Suppressor macrophage treated with lipopolysaccharide for 1 hour (primary cell): ENCODE data around the gene ZMYM4.

Experiments used
- DNase-seq, 3 donors: peaks; one replicate each; pipeline ENCODE4 v3.0.0-alpha.2; 2020 to 2022

ZMYM4 gene

GRCh38 chr1:35408925-35409324 is 140.4 kb downstream of the ZMYM4 start:
- DNase-seq: no peak

GRCh38 chr1:35426097-35426586 is 157.6 kb downstream of the ZMYM4 start:
- peak; percentile 27 to 28 (median 28) for DNase-seq

DNA sequence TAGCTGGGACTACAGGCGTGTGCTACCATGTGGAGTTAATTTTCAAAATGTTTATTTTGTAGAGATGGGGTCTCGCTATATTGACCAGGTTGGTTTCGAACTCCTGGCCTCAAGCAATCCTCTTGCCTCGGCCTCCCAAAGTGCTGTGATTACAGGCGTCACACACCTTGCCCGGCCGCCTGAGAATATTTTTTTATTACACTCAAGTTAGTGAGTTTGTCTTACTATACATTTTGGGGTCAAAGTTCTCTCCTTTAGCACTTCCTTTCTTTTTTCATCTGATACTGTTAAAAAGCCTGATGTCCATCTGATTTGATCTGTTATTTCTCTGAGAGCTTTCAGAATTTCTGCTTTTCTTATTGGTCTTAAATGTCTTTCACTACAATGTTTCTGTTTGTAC is 159.9 kb downstream of the ZMYM4 start:
- DNase-seq: no peak

DNA sequence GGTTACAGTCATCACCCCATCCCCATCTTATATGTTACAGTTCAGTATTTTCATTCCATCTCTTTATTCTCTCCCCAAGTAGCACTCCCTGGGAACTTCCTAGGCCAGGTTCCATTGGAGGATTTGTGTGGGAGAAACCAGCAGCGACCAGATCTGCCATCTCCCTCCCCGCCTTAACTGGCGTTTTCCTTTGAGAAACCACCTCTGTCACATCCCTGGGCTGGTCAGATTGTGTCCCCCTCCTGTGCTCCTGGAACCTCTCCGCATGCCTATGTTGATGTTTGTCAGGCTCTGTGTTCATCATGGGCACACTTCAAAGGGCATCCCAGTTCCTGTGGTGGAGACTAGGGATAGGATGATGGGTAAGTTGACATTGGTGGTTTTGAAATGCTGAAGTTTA is 162.3 kb downstream of the ZMYM4 start:
- DNase-seq: no peak

- no peak for DNase-seq
Measured at GRCh38 chr1:35431173-35431599, 162.7 kb downstream of the ZMYM4 start.

GRCh38 chr1:35432231-35432630 is 163.7 kb downstream of the ZMYM4 start:
- DNase-seq: no peak

GRCh38 chr1:35433714-35434113 is 165.2 kb downstream of the ZMYM4 start:
- DNase-seq: no peak

DNA sequence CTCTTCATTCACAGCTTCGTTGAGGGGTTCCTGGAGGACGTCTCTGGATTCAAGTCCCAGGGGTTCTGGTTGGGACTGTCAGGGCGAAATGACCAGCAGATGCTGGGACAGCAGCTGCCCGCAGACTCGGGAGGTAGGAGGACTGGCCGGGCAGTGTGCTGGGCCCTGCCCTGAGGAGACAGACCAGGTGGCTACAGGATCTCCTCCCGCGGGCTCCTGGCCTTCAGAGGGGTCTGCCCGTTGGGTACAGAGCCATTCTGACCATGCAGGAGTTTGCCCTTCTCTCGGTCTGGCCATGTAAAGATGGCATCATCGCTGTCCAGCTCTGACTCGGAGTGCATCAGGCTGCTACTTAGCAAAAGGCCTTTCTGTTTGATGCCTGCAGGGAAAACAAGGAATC is 166.2 kb downstream of the ZMYM4 start:
- no peak for DNase-seq

DNA sequence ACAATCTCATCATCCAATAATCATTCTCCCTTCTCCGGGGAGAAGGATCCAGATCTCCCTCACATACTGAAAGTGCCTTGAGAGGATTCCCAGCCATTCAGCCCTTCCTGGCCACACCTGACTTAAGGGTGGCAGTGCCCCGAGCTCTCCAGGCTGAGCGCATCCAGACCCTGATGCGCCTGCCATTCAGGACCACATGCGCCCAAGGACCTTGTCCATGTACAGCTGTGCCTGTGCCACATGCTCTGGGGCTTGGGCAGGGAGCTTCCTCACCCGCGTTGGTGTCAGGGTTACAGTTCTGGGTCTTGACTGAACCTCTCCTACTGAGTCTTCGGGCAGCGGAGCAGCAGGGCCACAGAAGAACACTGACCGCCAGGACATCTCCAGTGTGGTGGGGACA is 167.6 kb downstream of the ZMYM4 start:
- no peak for DNase-seq

GRCh38 chr1:35437200-35437599 is 168.7 kb downstream of the ZMYM4 start:
- no peak for DNase-seq

DNA sequence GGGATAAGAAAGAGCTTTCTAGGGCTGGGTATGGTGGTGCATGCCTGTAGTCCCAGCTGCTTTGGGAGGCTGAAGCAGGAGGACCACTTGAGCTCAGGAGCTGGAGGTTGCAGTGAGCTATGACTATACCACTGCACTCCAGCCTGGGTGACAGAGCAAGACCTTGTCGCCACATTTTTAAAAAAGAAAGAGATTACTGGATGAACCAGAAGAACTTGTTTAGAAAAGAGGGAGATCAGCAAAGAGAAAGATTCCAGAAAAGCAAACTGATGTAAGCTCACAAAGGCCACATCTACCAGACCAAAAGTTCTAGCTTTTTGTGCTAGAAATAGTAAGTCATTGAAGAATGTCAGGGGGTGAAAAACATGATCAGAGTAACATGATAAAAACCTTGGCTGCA is 171.1 kb downstream of the ZMYM4 start:
- DNase-seq: no peak

DNA sequence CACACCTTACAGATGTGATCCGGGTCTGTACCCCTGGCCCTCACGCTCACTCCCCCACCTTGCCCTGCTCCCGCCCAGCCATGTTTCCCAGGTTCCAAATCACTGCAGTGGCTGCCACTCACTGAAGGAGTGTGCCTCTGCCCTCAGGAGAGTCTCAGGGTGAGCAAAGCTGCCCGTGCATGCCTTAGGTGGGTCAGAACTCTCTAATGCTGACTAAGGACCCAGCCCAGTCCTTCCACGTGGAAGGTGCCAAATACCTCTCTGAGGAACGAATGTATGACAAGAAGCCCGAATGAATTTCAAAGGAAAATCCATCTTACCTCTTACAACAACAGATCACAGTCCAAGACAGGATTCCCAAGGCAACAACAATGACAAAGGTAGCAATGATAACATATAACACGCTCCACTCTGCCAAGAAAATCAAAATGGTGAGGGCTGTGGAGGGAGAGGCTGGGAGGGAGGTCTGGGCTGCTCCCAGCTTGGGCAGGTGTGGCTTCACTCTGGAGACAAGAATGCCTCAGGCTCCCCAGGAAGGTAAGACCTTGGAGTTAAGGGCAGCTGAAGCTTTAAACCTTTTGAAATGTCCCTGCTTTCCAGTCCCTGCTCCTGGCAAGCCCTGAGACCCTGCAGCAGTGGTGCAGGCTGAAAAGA is 173.5 kb downstream of the ZMYM4 start:
- DNase-seq: no peak

DNA sequence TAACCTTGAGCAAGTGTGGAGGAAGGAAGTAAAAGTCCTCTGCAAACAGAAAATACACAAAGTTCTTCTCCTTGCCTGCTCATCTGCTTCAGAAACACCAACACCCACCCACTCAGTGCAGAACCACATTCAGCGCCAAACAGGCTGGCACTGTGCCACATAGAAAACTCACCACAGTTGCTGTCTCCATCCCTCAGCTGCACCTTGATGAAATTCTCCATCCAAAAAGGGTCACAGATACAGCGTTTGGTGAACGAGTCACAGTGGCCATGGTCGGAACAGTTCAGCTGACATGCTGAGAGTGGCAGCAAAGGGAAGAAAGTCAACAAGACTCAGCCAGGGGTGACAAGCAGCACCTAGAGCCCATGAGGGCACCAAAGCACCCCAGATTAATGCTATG is 174.2 kb downstream of the ZMYM4 start:
- peak in 2 of 3 donors; percentile 39 to 44 for DNase-seq

DNA sequence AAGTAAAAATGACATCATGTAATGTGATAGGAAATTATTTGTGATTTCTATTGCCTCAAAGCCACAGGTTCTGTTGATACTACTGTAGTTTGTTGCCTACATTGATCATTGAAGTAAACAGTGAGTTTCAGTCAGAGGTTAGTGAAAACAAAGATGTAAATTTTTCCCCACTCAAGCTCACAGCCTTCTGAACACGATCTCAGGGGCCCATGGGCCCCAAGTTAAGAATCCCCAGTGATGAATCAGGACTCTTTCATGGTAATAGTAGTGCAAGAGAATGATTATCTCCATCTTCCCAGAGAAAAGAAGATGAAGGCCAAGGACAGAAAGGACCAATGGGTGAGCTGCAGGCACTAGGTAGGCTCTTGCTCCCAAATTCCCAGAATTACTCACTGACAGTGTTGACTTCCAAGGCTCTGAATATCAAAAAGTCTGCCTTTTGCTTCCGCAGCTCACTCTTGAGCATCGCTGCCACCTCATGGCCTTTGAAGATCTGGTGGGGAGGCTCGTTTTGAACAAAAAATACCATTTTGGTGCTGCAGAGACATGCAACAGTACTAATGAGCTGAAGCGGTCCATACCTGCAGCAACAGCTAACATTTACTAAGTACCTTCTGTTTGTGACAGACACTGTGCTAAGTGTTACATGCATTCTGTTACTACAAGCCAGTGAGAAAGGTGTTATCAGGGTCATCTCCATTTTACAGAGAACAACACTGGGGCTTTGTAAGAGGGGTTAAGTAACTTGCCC is 175.4 kb downstream of the ZMYM4 start:
- DNase-seq: no peak

- DNase-seq: no peak
Measured at GRCh38 chr1:35444519-35444774, 175.9 kb downstream of the ZMYM4 start.

GRCh38 chr1:35447278-35447677 is 178.8 kb downstream of the ZMYM4 start:
- peak; percentile 59 to 79 (median 71) for DNase-seq

DNA sequence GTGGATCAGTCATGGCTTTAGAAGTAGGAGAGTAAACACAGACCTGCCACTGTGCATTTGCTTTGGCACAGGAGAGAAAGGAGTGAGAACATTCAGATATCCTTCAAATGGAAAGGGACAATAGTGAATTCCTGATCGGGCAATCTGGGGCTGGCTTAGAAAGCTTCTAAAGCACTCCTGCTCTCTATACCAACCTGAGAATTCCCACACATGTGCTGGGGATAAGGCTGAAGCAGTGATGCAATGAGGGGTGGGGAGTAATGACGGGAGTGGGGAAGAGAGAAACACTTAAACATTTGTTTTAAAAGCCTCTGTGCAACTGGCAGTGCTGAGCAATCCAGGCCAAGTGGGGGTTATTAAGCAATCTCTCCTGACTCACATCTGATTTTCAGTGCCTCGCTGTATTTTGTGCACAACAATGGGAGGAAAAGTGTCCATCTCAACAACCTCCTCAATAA is 179.9 kb downstream of the ZMYM4 start:
- DNase-seq: peak in 2 of 3 donors; percentile 87 to 90

DNA sequence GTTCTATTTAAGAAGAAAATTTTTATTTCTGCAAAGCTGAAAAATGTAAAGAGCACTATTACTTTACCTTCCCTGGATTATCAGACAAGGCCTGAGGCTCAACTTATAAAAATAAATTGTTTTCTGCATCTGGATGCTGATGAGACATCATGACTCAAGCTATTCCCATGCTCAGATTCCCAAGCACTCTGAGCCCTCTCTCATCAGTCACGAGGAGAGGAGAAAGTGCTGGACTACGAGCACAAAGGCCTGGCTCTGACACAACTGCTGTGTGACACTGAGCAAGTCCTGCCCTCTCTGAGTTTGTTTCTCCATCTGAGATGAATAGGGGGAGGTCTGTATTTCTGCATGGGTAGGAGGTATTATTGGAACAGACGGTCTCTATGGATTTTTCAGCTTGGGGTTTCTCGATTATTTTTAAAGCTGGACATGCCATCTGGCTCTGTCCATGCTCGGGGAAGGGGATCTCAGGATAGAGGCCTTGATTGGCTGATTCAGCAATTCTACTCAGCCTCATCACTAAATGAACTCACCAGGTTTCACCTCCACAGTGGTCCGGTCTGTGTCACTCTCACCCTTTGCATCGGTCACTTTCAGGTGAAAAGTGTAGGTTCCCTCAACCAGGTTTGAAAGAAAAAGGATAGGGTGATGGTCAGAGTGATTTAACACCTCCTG is 181.0 kb downstream of the ZMYM4 start:
- DNase-seq: peak; percentile 41 to 67 (median 63)

- peak; percentile 76 to 85 (median 84) for DNase-seq
Measured at GRCh38 chr1:35451125-35451528, 182.6 kb downstream of the ZMYM4 start.

GRCh38 chr1:35452106-35452774 is 183.7 kb downstream of the ZMYM4 start:
- peak; percentile 45 to 52 (median 47) for DNase-seq

- DNase-seq: no peak
Measured at GRCh38 chr1:35453031-35453430, 184.5 kb downstream of the ZMYM4 start.

- DNase-seq: peak; percentile 61 to 66 (median 65)
Measured at GRCh38 chr1:35454176-35454575, 185.7 kb downstream of the ZMYM4 start.

GRCh38 chr1:35454616-35455015 is 186.1 kb downstream of the ZMYM4 start:
- DNase-seq: peak; percentile 79 to 87 (median 85)
